Activated CD8-positive, alpha-beta T cell treated with anti-CD3 and anti-CD28 coated beads, Interleukin-2, amount 10 ng/mL, durations not matched to agents 7 days and 5 days (primary cell): ENCODE measurements around the gene GPR146. TPM values are rescaled to one million over a fixed set of nuclear protein-coding genes. Genes with fewer than 3 reads are reported as not detected.

Experiments used
- ATAC-seq: fragments of 150-1000 bp; cut with Tn5 transposase; one replicate; pipeline ENCODE4 v1.10.0; 2021; ENCODE audit warnings: moderate library complexity
- CTCF ChIA-PET: fragments of 350-600 bp; sonication (Branson Sonifier 250); formaldehyde crosslinking; loops from one replicate; lab custom pipeline; 2021; ENCODE audit warnings: antibody characterized with exemption; lab: Charles Lee
- POLR2A ChIA-PET: fragments of 350-600 bp; sonication (Branson Sonifier 250); formaldehyde crosslinking; loops from one replicate; lab custom pipeline; 2021; ENCODE audit warnings: antibody characterized with exemption; lab: Charles Lee
- DNase-seq: peaks from one replicate; pipeline ENCODE4 v3.0.0-alpha.2; 2020
- H3K27ac Mint-ChIP-seq: one replicate; pipeline ENCODE4 v1.8.0; 2021; ENCODE audit warnings: mild to moderate bottlenecking, mixed read lengths
- H3K27me3 Mint-ChIP-seq: one replicate; pipeline ENCODE4 v1.8.0; 2021; ENCODE audit warnings: low read depth, mixed read lengths
- H3K36me3 Mint-ChIP-seq: one replicate; pipeline ENCODE4 v1.8.0; 2021; ENCODE audit warnings: low read depth, mixed read lengths
- H3K4me1 Mint-ChIP-seq: one replicate; pipeline ENCODE4 v1.8.0; 2021; ENCODE audit warnings: low read depth, mixed read lengths
- H3K4me3 Mint-ChIP-seq: one replicate; pipeline ENCODE4 v1.8.0; 2021; ENCODE audit warnings: mild to moderate bottlenecking, mixed read lengths
- H3K9me3 Mint-ChIP-seq: one replicate; pipeline ENCODE4 v1.8.0; 2022; ENCODE audit warnings: mixed read lengths; ENCODE audit not compliant: insufficient read depth
- total RNA-seq, 2 experiments: library from RNA; stranded (reverse); gene quantifications; one replicate each; pipeline ENCODE4 v1.2.3, GENCODE V29; 2021

The GPR146 gene
- total RNA-seq, 2 experiments from 2014 or later, result 2.7 to 3.1 TPM

DNA sequence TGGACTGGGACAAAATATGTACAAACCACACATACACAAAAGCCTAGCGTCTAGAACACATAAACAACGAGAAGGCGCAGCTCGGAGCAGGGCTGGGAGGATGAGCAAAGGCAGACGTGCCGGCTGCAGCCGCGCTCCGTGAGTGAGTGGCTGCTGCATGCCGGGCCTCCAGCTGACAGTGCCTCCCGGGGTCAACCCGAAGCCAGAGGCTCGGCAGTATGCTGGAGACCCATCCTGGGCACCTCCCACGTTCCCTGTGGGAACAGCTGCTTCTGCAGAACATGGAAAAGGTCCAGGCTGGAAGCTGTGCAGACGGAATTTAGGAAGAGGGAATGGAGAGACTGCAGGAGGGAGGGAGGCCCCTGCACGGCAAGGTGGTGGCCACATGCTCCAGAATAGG lies 3.6 kb upstream of the GPR146 start:
- DNase-seq (no peak), ATAC-seq (no peak)
- Mint-ChIP-seq H3K4me3 (no peak overlapping the region), H3K36me3 (no peaks in the 10 kb centered on the region), H3K9me3 (no peaks in the 10 kb centered on the region), H3K4me1 (peaks cover 33% of the 10 kb centered on the region), H3K27me3 (no peaks in the 10 kb centered on the region), H3K27ac (no peak overlapping the region)
- CTCF ChIA-PET, result interaction anchor here (0.7 kb wide), 1 partner anchor 222 kb away, joined by 3 read pairs; no protein-coding TSS in a partner anchor
- POLR2A ChIA-PET, result no interaction called here

GRCh38 chr7:1041551-1042491 lies 2.5 kb upstream of the GPR146 start:
- DNase-seq, result no peak
- no peaks in the 10 kb centered on the region for H3K36me3 Mint-ChIP-seq
- CTCF ChIA-PET, result interaction anchor here (1.2 to 4.6 kb wide), 2 partner anchors 24 to 48 kb away, joined by 5 to 43 read pairs; no protein-coding TSS in a partner anchor
- no peaks in the 10 kb centered on the region for H3K9me3 Mint-ChIP-seq
- no peak overlapping the region for H3K4me3 Mint-ChIP-seq
- H3K27me3 Mint-ChIP-seq, result no peaks in the 10 kb centered on the region
- POLR2A ChIA-PET, result no interaction called here
- H3K4me1 Mint-ChIP-seq, result peaks cover 44% of the 10 kb centered on the region
- no peak overlapping the region for H3K27ac Mint-ChIP-seq
- ATAC-seq, result no peak

- no peak overlapping the region for H3K4me3 Mint-ChIP-seq
- peaks cover 50% of the 10 kb centered on the region for H3K4me1 Mint-ChIP-seq
- no peak overlapping the region for H3K27ac Mint-ChIP-seq
These were observed 1.9 kb upstream of the GPR146 start for GRCh38 chr7:1042492-1042833.

DNA sequence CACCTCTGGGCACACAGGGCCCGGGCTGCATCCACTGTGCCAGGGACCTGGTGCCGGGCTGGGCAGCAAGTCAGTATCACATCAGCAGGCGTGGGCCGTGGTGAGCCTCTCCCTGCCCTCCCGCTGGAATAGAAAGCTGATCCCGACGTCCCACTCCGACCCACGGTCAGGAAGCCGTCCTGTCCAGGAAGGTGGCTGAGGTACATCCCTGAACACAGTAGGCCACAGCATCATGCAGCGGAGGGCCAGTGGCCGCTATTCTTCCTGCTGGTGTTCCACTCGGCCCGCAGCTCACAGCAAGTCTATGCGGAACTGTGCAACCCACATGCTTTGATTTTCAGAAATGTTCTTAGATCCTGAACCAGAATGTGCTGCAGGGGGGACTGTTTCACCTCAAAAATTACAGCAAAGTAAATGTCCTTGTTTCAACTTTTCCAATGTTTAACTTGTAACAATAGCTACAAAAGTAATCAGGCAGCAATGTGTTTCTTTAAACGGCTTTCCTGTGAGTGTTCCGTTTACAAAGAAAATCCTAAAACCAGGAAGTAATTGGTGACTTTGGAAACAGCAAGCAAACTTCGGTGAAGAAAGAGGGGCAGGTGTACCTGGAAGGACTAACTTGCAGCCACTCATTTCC lies 676 bp upstream of the GPR146 start:
- no peaks in the 10 kb centered on the region for H3K36me3 Mint-ChIP-seq
- DNase-seq (no peak), ATAC-seq (no peak)
- H3K9me3 Mint-ChIP-seq, result no peaks in the 10 kb centered on the region
- H3K27me3 Mint-ChIP-seq, result no peaks in the 10 kb centered on the region
- CTCF ChIA-PET, result interaction anchor here (0.8 to 4.6 kb wide), 8 partner anchors 11 to 95 kb away, joined by 3 to 43 read pairs (median 7); a partner anchor contains a TSS
- H3K4me1 Mint-ChIP-seq, result peaks cover 62% of the 10 kb centered on the region
- peak overlapping the region; percentile 72 for H3K4me3 Mint-ChIP-seq
- H3K27ac Mint-ChIP-seq, result peak overlapping the region; percentile 78
- POLR2A ChIA-PET, result interaction anchor here (1.3 kb wide), 2 partner anchors 16 to 42 kb away, joined by 3 to 5 read pairs; no protein-coding TSS in a partner anchor

More at GRCh38 chr7:1042492-1042833, 1.9 kb upstream of the GPR146 start:
- POLR2A ChIA-PET, result no interaction called here
- Mint-ChIP-seq H3K9me3 (no peaks in the 10 kb centered on the region), H3K36me3 (no peaks in the 10 kb centered on the region), H3K27me3 (no peaks in the 10 kb centered on the region)
- DNase-seq (no peak), ATAC-seq (no peak)
- CTCF ChIA-PET, result interaction anchor here (1.2 to 4.6 kb wide), 2 partner anchors 23 to 49 kb away, joined by 5 to 43 read pairs; no protein-coding TSS in a partner anchor

- ChIA-PET POLR2A (interaction anchor here (1.3 kb wide), 1 partner anchor 18 kb away, joined by 5 read pairs; no protein-coding TSS in a partner anchor), CTCF (interaction anchor here (1.0 to 4.6 kb wide), 7 partner anchors 9 to 93 kb away, joined by 3 to 43 read pairs (median 7); a partner anchor contains a TSS)
- Mint-ChIP-seq H3K4me1 (peaks cover 77% of the 10 kb centered on the region), H3K27ac (peak overlapping the region; percentile 33), H3K27me3 (no peaks in the 10 kb centered on the region), H3K4me3 (peak overlapping the region; percentile 77), H3K9me3 (no peaks in the 10 kb centered on the region), H3K36me3 (no peaks in the 10 kb centered on the region)
- ATAC-seq (no peak), DNase-seq (no peak)
These were observed 1.0 kb downstream of the GPR146 start for GRCh38 chr7:1045069-1046063.

GRCh38 chr7:1046722-1047679 lies 2.7 kb downstream of the GPR146 start:
- ATAC-seq, result no peak
- peak; percentile 50 for DNase-seq
- Mint-ChIP-seq H3K27me3 (no peaks in the 10 kb centered on the region), H3K9me3 (no peaks in the 10 kb centered on the region), H3K36me3 (no peaks in the 10 kb centered on the region), H3K4me1 (peaks cover 73% of the 10 kb centered on the region), H3K4me3 (peak overlapping the region; percentile 31), H3K27ac (no peak overlapping the region)
- ChIA-PET POLR2A (no interaction called here), CTCF (interaction anchor here (1.1 to 3.6 kb wide), 2 partner anchors 18 to 53 kb away, joined by 6 to 15 read pairs; no protein-coding TSS in a partner anchor)

DNA sequence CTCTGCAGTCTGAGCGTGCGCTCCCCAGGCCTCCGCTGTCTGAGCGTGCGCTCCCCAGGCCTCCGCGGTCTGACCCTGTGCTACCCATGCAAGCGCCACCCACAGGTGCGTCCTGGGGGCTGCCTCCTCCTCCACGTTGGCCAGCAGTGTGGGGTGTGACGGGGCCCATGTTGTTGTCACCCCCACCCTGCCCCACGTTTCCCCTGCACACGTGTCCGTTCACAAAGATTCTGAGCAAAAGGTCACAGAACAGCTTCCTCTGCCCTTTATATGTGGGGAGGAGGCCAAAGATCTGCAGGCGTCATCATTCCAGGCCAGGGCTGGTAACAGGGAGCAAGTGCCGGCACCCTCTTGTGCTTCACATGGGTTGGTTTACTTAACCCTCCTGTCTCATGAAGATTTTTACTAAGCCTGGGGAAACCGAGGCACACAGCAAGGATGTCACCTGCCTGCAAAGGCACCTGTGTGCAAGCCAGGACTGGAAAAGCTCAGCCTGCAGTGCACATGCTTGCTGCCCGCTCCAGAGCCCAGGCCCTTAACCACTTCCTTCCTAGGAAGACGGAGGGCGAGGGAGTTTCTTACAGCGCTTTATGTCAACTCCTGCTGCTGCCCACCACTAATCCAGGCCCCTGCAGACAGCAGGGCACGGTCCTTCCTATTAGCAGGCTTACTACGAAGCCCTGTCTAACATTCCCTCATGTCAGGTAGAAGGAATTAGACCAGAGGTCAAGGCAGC lies 4.8 kb downstream of the GPR146 start:
- H3K27me3 Mint-ChIP-seq, result no peaks in the 10 kb centered on the region
- H3K27ac Mint-ChIP-seq, result peak overlapping the region; percentile 39
- H3K36me3 Mint-ChIP-seq, result no peaks in the 10 kb centered on the region
- no peak overlapping the region for H3K4me3 Mint-ChIP-seq
- peaks cover 57% of the 10 kb centered on the region for H3K4me1 Mint-ChIP-seq
- no peaks in the 10 kb centered on the region for H3K9me3 Mint-ChIP-seq
- ATAC-seq (no peak), DNase-seq (no peak)
- ChIA-PET CTCF (interaction anchor here (1.0 to 3.6 kb wide), 3 partner anchors 16 to 56 kb away, joined by 3 to 15 read pairs (median 4); no protein-coding TSS in a partner anchor), POLR2A (interaction anchor here (0.7 kb wide), 1 partner anchor 334 kb away, joined by 3 read pairs; no protein-coding TSS in a partner anchor)

DNA sequence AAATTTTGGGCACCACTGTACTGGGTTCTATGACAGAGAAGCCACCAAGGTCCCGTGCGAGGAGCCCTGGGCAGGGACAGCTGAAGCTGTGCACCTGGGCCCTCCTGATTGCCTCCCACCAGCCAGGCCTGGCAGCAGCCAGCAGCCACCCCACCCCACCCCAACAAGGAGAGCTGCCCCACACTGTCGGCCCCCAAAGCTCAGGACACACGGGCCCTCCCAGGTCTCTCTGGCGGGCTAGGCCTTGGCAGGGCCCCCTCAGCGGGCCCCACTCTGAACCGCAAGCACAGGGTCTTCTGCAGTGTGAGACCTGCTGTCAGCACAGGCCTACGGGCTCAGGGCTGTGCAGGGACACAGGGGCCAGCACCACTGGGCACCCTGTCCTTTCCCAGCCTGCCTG lies 5.5 kb downstream of the GPR146 start:
- Mint-ChIP-seq H3K27me3 (no peaks in the 10 kb centered on the region), H3K9me3 (no peaks in the 10 kb centered on the region), H3K27ac (no peak overlapping the region), H3K4me1 (peaks cover 60% of the 10 kb centered on the region), H3K36me3 (no peaks in the 10 kb centered on the region), H3K4me3 (no peak overlapping the region)
- ChIA-PET POLR2A (no interaction called here), CTCF (interaction anchor here (1.8 to 3.6 kb wide), 2 partner anchors 16 to 56 kb away, joined by 4 to 15 read pairs; no protein-coding TSS in a partner anchor)
- no peak for ATAC-seq
- no peak for DNase-seq

DNA sequence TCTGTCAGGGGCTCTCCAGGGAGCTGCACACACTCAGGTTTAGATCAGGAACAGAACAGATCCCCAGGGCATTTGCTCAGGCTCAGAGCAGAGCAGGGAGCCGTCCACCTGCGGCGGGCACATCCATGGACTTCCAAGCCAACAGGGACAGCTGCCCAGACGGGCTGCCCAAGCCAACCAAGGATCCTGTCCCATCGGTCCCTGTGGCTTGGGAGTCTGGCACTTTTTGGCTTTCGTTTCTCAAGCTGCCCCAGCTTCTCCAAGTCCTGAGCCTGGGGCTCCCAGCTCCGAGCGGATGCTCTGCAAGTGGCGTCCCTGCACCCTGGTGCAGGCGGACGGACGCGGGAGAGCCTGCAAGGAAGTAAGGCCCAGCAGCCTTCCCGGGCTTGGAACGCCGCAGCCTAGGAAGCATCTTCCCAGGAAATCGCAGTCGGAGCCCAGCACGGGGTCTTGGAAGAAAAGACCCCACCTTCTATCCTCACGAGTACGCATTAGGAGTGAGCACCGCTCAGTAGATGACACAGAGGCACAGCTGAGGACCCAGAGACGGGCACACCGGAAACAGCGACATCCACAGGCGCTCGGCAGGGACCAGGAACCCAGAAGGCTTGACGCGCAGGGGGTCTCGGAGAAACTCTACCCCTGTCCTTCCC lies 6.0 kb downstream of the GPR146 start:
- H3K9me3 Mint-ChIP-seq, result no peaks in the 10 kb centered on the region
- CTCF ChIA-PET, result interaction anchor here (2.9 to 3.6 kb wide), 2 partner anchors 15 to 57 kb away, joined by 15 to 19 read pairs; no protein-coding TSS in a partner anchor
- no peak overlapping the region for H3K27ac Mint-ChIP-seq
- H3K4me3 Mint-ChIP-seq, result no peak overlapping the region
- H3K27me3 Mint-ChIP-seq, result no peaks in the 10 kb centered on the region
- no peak for ATAC-seq
- peaks cover 60% of the 10 kb centered on the region for H3K4me1 Mint-ChIP-seq
- POLR2A ChIA-PET, result no interaction called here
- DNase-seq, result no peak
- no peaks in the 10 kb centered on the region for H3K36me3 Mint-ChIP-seq
